Esophagus squamous epithelium (tissue), 4 donors: ENCODE results near the gene GLRX5.

Experiments
- POLR2A ChIP-seq, 4 donors: fragments of 450-650 bp; IDR thresholded peaks; one replicate each; pipeline ENCODE4 v1.6.1; 2017; ENCODE audit warnings: antibody characterized with exemption in 4 of 4, mild to moderate bottlenecking in 4 of 4, moderate library complexity in 3 of 4
- TF ChIP-seq, protein P1 (sequence below), 6 experiments: fragments of 450-650 bp in 4 of 6; fragments of 200-600 bp in 2 of 6; sonication (generic) in 2 of 6; IDR thresholded peaks; one replicate each; pipeline ENCODE4 v1.5.1; 2016 to 2019; ENCODE audit warnings: antibody characterized with exemption in 6 of 6, mild to moderate bottlenecking in 4 of 6, moderate library complexity in 4 of 6

GRCh38 chr14:95499354-95499750, 35.5 kb upstream of the GLRX5 start:
- TF ChIP-seq, protein P1, sequence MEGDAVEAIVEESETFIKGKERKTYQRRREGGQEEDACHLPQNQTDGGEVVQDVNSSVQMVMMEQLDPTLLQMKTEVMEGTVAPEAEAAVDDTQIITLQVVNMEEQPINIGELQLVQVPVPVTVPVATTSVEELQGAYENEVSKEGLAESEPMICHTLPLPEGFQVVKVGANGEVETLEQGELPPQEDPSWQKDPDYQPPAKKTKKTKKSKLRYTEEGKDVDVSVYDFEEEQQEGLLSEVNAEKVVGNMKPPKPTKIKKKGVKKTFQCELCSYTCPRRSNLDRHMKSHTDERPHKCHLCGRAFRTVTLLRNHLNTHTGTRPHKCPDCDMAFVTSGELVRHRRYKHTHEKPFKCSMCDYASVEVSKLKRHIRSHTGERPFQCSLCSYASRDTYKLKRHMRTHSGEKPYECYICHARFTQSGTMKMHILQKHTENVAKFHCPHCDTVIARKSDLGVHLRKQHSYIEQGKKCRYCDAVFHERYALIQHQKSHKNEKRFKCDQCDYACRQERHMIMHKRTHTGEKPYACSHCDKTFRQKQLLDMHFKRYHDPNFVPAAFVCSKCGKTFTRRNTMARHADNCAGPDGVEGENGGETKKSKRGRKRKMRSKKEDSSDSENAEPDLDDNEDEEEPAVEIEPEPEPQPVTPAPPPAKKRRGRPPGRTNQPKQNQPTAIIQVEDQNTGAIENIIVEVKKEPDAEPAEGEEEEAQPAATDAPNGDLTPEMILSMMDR (IDR thresholded peaks at IDR 0.05) = no peak
- no peak for TF ChIP-seq POLR2A (IDR thresholded peaks at IDR 0.05)
